Stimulated activated CD4-positive, alpha-beta T cell treated with anti-CD3 and anti-CD28 coated beads, Interleukin-1b, Interleukin-23, amount 100 ng/mL, for 48 hours (primary cell): ENCODE measurements around the gene C1orf50.
"Not testable (repeated sequence)": the region's sequence is repeated elsewhere in the genome, so short reads cannot be mapped to it uniquely, and the experiment has no call there.

Experiments used
- DNase-seq: peaks from one replicate; pipeline ENCODE4 v3.0.0-alpha.2; 2020

C1orf50 gene

DNA sequence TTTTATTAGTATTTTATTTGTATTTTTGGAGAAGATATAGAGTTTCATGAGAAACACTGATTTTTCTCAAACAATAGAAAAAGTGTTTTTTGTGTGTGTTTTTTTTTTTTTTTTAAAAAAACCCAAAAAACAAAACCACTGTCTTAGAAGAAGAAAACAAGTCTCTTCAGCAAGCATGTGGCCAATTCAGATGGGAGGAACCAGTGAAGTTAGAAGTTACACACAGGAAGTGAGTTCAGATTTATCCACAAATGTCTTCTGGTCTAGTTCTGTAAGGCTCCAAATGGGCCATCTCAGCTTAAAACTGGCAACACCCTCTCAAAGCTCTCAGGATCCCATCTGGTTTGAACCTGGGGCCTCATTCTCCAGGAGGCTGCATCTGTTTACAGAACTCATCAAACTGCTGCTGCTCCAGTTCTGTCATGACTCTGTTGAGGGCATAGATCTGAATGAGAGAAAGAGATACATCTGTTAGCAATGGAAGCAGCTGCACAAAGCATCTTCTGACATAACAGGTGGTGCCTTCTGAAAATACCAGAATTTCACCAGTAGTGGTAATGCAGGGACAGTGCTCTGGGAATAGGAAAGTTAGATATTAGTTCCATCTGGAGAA lies 40.1 kb downstream of the C1orf50 start:
- no peak for DNase-seq

DNA sequence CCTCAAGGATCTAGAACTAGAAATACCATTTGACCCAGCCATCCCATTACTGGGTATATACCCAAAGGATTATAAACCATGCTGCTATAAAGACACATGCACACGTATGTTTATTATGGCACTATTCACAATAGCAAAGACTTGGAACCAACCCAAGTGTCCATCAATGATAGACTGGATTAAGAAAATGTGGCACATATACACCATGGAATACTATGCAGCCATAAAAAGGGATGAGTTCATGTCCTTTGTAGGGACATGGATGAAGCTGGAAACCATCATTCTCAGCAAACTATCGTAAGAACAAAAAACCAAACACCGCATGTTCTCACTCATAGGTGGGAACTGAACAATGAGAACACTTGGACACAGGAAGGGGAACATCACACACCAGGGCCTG lies 47.8 kb downstream of the C1orf50 start:
- not testable (repeated sequence) for DNase-seq

DNA sequence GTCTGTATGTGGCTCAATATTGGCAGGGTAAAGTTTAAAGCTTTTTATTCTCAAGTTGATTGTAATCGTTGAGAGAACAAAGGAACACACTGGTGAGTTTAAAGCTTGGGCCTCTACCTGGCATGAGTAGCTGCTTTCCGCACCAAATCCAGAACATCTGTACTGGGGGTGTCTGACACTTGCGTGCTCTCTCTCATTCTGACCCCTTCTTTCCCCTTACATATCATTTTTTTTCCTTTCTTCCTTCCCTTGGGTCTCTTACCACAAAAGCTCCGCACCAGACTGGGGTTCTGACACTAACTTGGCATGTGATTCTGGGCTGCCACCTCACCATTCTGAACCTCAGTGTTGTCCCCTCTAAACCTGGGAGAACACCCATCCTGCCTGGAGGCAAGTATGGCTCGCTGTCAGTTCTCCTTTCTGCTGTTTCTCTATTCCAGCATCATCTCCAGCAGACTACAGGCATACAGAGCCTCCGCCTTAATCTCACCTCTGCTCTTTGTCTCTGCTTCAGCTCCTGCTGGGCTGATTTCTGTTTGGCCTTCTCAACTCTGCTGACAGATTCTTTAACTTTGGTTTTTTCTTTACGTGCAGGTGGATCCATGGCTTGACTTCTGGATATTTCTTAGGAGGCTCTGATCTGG lies 49.0 kb downstream of the C1orf50 start:
- DNase-seq = no peak

DNA sequence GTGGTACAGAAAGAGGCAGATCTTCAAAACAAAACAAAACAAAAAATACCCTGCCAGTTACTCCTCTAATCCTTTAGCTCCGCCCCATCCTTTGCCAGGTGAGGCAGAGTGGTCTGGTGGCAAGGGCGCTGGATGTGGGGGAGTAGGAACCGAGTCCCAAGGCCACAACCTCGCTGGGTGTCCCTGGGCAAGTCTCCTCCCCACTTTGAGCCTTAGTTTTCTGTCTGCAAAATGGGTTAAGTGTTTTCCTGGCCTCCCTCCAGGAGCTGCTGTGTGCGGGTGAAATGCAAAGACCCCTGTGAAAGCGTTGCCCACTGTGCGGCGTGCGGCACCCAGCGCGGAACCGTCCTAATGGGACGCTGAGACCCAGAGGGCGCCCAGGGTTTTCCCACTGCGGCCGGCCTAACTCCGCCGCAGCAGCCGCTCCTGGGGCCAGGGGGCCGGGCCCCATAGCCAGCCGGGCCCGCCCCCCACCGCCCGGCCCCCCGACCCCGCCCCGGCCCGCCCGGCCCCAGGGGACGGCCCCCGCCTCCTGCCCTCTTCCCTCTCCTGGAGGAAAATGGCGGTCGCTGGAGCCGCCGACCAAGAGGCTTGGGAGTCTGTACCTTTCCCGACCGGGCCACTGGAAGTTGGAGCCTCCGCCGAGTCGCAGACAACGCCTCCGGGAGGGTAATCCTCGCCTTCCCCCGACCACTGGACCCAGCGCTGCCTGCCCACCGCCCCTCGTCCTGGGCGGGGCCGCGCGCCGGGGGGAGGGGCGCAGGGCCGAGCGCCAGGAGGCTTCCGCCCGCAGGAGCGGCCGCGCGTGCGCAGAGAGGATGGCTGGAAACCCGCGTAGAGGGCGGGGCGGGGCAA lies 49.8 kb downstream of the C1orf50 start, which contains the start of the genes ERMAP and SVBP:
Gene ERMAP (plus strand): TSS at position 538 of the 855 bp plus-strand sequence. CDS start 13,327 bp downstream, outside the sequence.
Gene SVBP (minus strand): TSS at position 813 of the 855 bp plus-strand sequence. CDS start 853 bp downstream, outside the sequence.
- DNase-seq = peak; percentile 92

DNA sequence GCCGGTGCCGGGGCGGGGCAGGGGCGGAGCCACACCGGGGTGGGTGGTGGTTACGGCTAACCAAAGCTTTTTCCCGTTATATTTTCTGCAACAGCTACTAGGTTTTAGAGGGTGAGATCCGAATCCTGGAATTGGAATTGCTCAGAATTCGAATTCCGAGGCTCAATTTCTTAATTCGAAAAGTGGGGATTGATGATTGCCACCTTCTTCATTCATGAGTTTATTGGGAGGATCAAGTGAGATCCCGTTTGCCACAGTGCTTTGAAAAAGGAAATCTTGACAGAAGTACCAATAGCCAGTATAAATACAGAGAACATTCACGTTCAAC lies 50.4 kb downstream of the C1orf50 start:
- DNase-seq = no peak

DNA sequence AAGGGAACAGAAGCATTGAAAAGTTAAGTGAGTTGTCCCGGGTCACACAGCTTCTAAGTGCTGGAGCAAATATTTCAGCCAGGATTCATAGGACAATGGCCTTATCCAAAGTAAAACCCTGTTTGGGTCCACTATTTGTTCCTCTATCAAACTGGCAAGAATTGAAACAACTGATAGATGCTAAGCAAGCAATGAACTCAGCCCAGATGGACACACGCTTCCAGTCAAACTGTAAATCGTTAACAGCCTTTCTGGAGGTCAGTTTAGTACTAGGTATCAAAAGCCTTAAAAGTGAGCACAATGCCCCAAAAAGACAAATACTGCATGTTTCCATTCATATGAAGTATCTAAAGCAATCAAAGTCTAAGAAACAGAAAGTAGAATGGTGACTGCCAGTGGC lies 50.9 kb downstream of the C1orf50 start:
- DNase-seq = no peak

DNA sequence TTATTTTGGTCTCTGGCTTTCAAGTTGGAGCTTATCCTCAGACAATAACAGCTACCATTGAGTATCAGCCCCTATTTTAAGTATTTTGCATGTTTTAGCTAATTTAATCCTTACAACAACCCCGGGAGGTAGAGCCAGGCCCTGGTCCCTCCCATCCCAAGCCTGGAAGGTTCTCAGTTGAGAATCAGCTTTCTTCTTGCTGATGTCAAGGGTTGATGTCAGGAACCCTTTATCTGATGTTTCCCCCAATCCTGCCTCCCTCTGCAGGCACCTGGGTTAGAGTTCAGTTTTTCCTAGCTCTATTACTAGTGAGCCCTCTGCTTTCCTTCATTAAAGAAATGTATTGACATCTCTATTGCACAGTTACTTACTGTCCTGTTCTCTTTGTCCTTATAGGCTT lies 53.8 kb downstream of the C1orf50 start:
- no peak for DNase-seq

DNA sequence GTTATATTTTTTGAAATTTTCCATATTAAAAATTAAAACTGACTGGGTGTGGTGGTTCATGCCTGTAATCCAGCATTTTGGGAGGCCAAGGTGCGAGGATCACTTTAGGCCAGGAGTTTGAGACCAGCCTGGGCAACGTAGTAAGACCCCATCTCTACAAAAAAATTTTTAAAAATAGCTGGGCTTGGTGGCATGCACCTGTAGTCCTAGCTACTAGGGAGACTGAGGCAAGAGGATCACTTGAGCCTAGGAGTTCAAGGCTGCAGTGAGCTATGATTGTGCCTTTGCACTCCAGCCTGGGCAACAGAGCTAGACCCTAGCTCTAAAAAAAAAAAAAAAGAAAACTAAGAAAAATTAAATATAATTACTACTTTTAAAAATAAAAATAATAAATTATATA lies 54.6 kb downstream of the C1orf50 start:
- DNase-seq = no peak

DNA sequence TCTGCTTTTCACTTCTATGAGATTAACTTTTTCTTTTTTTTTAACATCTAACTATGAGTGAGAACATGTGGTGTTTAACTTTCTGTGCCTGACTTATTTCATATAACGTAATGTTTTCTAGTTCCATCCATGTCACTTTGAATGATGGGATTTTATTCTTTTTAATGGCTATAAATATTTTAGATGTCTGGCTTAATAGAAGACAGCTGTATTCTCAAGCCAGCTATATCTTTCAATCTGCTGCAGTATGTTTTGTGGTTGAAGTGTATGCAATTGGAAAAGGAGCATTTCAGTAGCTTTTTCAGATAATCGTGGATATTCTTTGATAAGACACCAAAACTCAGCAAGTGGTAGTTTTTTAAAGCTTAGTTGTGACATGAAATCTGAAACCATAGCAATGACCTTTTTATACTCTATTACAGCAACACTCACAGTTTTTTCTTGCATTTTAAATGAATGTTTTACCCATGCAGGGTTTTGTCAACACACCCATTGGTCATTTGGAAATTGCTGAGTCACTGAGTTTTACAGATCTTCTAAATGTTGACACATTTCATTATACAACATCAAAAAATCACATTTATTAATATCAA lies 55.8 kb downstream of the C1orf50 start:
- DNase-seq = no peak

DNA sequence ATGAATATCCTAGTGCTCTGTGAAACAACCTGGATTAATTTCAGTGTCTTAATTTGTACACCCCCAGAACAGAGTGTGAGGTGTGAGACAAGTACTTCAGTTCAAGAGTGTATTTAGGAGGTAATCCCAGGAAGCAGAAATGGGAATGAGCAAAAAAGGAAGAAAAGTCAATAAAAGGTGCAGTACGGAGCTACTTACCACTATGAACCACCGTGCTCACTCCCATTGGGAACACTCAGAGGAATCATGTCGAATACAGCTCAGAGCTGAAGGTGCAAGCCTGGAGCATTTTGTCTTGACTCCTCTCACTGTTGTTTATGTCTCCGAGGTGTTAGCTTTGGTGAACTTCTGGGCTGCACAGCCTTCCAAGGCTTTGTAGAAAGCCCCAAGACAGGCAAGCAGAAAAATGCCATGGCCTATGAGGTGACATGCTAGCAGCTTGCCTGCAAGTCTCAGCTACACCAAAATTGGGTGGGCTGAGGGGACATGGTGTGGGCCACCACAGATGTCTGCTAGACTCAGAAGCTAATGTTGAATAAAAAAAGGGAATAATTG lies 57.5 kb downstream of the C1orf50 start:
- DNase-seq = no peak

DNA sequence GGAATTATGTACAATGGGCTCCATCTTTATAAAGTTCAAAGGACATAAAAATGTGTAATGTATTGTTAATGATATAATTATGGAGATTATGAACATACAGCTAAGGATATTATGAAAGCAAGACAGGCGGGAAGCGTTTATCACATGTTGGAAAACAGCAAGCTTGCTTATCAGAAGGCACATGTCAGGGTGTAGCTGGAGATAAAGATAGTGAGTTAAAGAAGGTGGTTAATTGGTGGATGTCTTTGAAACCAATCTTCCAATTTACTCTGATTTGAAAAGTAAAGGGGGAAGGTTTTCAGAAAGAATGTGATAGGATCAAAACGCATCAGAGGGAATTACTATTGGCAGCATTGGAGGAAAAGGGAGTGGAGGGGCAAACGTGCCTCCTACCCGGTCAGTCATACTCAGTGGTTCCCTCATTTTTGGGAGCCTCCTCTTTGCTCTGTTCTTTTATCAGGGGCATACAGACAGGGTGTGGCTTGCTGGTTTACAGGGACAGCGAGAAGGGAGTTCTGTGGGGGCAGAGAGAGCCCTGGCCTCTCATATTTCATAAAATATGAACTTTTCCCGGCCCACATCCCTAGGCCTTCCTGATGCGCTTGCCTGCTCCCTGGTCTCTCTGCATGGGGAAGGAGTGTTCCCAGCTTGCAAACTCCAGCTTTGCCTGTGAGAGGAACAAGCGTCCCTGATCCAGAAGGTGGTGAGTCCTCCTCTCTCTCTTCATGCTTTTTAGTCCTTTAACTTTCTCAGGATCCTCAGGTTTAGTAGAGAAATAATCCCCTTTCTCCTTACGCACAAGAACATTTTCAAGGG lies 58.2 kb downstream of the C1orf50 start:
- no peak for DNase-seq
